ENCODE data around the gene XAB2.

The XAB2 gene

GRCh38 chr19:7575434-7576040, 53.8 kb downstream of the XAB2 start:
- DNase-seq: no peak

- DNase-seq: no peak
These were observed 58.6 kb downstream of the XAB2 start for GRCh38 chr19:7570761-7571160.

All from NCI-H1436 (cell line).